NOMO-1 (cell line): ENCODE results near the gene GALP.
"Not testable (repeated sequence)": the region's sequence is repeated elsewhere in the genome, so short reads cannot be mapped to it uniquely, and the experiment has no call there.

Experiments
- DNase-seq, 2 experiments: peaks; one replicate each; lab custom pipeline; 2025; ENCODE audit not compliant: unreplicated experiment in 2 of 2; lab: John Stamatoyannopoulos, UW

The GALP gene

GRCh38 chr19:56177564-56178243 is 1.9 kb downstream of the GALP start:
- no peak for DNase-seq

GRCh38 chr19:56189785-56190184 is 14.0 kb downstream of the GALP start:
- no peak for DNase-seq

- no peak for DNase-seq
Measured at GRCh38 chr19:56191115-56191514, 15.3 kb downstream of the GALP start.

GRCh38 chr19:56191711-56192110 is 15.9 kb downstream of the GALP start:
- DNase-seq: no peak

- DNase-seq: no peak
Measured at GRCh38 chr19:56193981-56194640, 18.3 kb downstream of the GALP start.

- DNase-seq: not testable (repeated sequence)
Measured at GRCh38 chr19:56197646-56198045, 21.8 kb downstream of the GALP start, which contains the start of gene ZSCAN5B. Gene ZSCAN5B (minus strand): TSS chr19:56197783. CDS start chr19:56193052, 4,731 bp downstream.

- no peak for DNase-seq
Measured at GRCh38 chr19:56199687-56200086, 23.9 kb downstream of the GALP start.

GRCh38 chr19:56201973-56202372 is 26.2 kb downstream of the GALP start, which contains the start of gene ZSCAN5C:
Gene ZSCAN5C (plus strand): TSS chr19:56202273. CDS start chr19:56205914, 3,641 bp downstream.
- no peak for DNase-seq

GRCh38 chr19:56207581-56207980 is 31.8 kb downstream of the GALP start:
- DNase-seq: not testable (repeated sequence)

- DNase-seq: no peak
Measured at GRCh38 chr19:56209091-56209490, 33.3 kb downstream of the GALP start.

GRCh38 chr19:56210036-56210435 is 34.2 kb downstream of the GALP start:
- DNase-seq: not testable (repeated sequence)

- DNase-seq: no peak
Measured at GRCh38 chr19:56211718-56212117, 35.9 kb downstream of the GALP start.

GRCh38 chr19:56217039-56217949 is 41.5 kb downstream of the GALP start:
- no peak for DNase-seq

GRCh38 chr19:56218961-56219360 is 43.2 kb downstream of the GALP start:
- no peak for DNase-seq

- DNase-seq: not testable (repeated sequence)
Measured at GRCh38 chr19:56221442-56221841, 45.6 kb downstream of the GALP start.

GRCh38 chr19:56221851-56222250 is 46.0 kb downstream of the GALP start:
- no peak for DNase-seq

GRCh38 chr19:56222901-56223300 is 47.1 kb downstream of the GALP start:
- no peak for DNase-seq

- no peak for DNase-seq
Measured at GRCh38 chr19:56223481-56223880, 47.7 kb downstream of the GALP start.
